ENCODE results near the gene SCNN1A. TPM values are rescaled to one million over a fixed set of nuclear protein-coding genes. Genes with fewer than 3 reads are reported as not detected.

The SCNN1A gene
- total and polyA plus RNA-seq, 8 donors, result 16.6 to 486 (median 166) TPM

DNA sequence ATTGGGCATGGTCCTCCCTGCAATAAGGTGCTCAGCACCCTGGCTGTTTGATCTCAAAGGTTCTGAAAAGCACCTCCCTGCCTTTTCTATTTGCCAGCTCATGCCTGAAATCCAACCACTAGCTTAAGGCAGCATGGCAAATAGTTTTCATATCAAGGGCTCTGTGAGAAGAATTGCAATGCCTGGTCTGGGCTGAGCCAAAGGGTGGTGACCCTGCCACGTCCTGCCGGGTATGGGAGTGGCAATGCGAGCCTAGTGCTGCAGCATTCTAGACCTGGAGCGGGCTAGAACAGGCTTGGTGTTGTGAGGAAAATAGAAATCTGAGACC lies 2.3 kb upstream of the SCNN1A start:
- H3K27me3 ChIP-seq, result no peaks in the 10 kb centered on the region
- WGBS, 5 donors, result 22 to 52% (median 42%) methylated on average over 4 of the region's 4 CpGs
- peak; percentile 83 to 88 for DNase-seq
- H3K9me3 ChIP-seq, result no peaks in the 10 kb centered on the region
- intact Hi-C loops (cut with DNase I; ENCODE audit: low total_unique reads), result no loop called here
- H3K4me1 ChIP-seq, result peaks cover 39 to 60% (median 47%) of the 10 kb centered on the region in 4 donors
- H3K36me3 ChIP-seq, result no peaks in the 10 kb centered on the region
- H3K4me3 ChIP-seq, result no peak overlapping the region
- TF ChIP-seq POLR2A (IDR thresholded peaks at IDR 0.05) (peak in 2 of 4 donors; percentile 56 to 77), POLR2AphosphoS5 (IDR thresholded peaks at IDR 0.05) (peak in 2 of 3 donors; percentile 92 to 93), EP300 (IDR thresholded peaks at IDR 0.05) (no peak)
- TF ChIP-seq, protein P1, sequence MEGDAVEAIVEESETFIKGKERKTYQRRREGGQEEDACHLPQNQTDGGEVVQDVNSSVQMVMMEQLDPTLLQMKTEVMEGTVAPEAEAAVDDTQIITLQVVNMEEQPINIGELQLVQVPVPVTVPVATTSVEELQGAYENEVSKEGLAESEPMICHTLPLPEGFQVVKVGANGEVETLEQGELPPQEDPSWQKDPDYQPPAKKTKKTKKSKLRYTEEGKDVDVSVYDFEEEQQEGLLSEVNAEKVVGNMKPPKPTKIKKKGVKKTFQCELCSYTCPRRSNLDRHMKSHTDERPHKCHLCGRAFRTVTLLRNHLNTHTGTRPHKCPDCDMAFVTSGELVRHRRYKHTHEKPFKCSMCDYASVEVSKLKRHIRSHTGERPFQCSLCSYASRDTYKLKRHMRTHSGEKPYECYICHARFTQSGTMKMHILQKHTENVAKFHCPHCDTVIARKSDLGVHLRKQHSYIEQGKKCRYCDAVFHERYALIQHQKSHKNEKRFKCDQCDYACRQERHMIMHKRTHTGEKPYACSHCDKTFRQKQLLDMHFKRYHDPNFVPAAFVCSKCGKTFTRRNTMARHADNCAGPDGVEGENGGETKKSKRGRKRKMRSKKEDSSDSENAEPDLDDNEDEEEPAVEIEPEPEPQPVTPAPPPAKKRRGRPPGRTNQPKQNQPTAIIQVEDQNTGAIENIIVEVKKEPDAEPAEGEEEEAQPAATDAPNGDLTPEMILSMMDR (IDR thresholded peaks at IDR 0.05), result peak in 1 of 7 experiments; percentile 7
- peak overlapping the region; percentile 89 to 96 (median 95) for H3K27ac ChIP-seq

DNA sequence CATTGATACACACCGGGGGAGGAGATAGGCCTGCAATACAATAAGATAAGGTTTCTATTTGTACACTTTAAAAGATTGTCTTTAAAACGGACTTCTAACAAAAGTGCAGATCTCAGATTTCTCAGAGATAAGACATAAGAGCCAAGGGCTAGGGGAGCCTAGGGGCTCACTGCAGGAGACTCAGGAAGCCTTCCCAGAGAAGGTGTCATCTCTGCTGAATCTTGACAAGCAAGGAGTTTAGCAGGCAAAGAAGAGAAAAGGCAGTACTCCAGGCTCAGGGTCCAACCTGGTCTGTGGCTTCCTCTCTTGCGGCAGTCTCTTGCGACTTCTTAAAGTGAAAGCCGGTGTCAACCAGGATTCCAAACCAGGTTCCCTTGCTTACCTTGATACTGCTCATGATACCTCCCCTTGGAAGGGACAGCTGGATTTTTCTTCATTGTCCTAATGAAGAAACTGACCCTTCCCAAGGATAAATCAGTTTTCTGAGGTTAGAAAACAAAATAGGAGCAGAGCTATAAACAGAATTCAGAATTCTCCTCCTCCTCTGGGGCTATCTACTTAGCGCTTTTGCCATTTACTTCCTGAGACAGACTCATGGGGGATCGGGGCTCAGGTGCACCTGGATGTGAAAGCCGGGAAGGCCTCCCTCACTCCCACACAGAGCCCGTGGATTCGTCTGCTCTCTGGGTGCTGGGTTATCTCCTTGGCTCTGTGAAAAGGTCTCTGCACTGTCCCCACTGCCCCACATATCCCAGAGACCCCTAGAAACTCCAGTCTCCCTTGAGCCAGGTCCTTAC lies 1.7 kb upstream of the SCNN1A start:
- peak overlapping the region in 3 of 4 donors; percentile 5 to 52 (median 5) for H3K4me3 ChIP-seq
- peak overlapping the region; percentile 89 to 96 (median 95) for H3K27ac ChIP-seq
- H3K36me3 ChIP-seq, result no peaks in the 10 kb centered on the region
- 30 to 56% (median 33%) methylated on average over 10 of the region's 10 CpGs for WGBS, 5 donors
- TF ChIP-seq POLR2AphosphoS5 (IDR thresholded peaks at IDR 0.05), result peak in 1 of 3 donors; percentile 27
- no peak for TF ChIP-seq EP300 (IDR thresholded peaks at IDR 0.05)
- no peak for TF ChIP-seq POLR2A (IDR thresholded peaks at IDR 0.05)
- no peaks in the 10 kb centered on the region for H3K9me3 ChIP-seq
- DNase-seq, result peak in 1 of 2 donors; percentile 24
- intact Hi-C loops (cut with DNase I; ENCODE audit: low total_unique reads), result no loop called here
- no peaks in the 10 kb centered on the region for H3K27me3 ChIP-seq
- H3K4me1 ChIP-seq, result peaks cover 41 to 65% (median 51%) of the 10 kb centered on the region in 4 donors

DNA sequence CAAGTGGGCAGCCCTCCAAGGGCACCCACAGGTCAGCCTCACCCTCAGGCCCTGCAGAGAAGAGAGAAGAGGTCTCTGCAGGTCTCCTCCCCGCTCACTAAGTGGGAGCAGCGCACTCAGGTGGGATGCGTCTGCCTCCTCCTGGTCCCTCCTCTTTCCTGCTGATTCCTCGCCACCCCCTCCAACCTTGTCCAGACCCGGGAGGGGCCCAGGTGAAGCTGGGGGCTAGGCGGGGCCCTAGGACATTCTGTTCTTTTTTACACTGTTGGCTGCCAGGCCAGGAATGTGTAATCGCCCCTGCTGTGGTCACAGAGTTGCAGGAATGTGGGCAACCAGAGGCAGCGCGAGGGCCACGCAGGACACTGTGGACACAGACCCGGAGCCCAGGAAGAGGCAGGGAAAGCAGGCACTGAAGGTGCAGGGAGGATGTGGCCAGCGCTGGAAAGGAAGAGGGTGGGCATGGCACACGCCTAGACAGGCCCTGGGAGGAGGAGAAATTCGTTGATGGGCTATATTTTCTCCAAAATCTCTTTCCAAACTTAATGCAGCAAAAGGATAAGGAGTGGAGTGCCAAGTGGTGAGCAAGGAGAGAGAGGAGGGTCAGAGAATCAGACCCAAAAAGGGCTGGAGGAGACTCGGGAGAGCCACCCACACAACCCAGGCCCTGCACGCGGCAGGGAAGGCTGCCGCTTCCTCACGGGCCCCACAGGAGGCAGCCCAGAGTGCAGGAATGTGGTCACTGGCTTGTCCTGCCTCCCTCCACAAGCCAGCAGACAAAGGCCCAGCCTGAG lies 911 bp upstream of the SCNN1A start:
- 21 to 38% (median 28%) methylated on average over 17 to 19 of the region's 19 CpGs for WGBS, 5 donors
- Histone ChIP-seq H3K9me3 (no peaks in the 10 kb centered on the region), H3K4me3 (peak overlapping the region; percentile 13 to 52 (median 37)), H3K27ac (peak overlapping the region; percentile 89 to 96 (median 95)), H3K36me3 (no peaks in the 10 kb centered on the region), H3K27me3 (no peaks in the 10 kb centered on the region), H3K4me1 (peaks cover 45 to 71% (median 57%) of the 10 kb centered on the region in 4 donors)
- peak; percentile 60 for TF ChIP-seq EP300 (IDR thresholded peaks at IDR 0.05)
- peak in 1 of 4 donors; percentile 62 for TF ChIP-seq POLR2A (IDR thresholded peaks at IDR 0.05)
- TF ChIP-seq, protein P1 (IDR thresholded peaks at IDR 0.05), result peak in 3 of 7 experiments; percentile 24 to 36 (median 30)
- peak; percentile 39 to 92 (median 91) for TF ChIP-seq POLR2AphosphoS5 (IDR thresholded peaks at IDR 0.05)
- intact Hi-C loops (cut with DNase I; ENCODE audit: low total_unique reads), result no loop called here
- DNase-seq, result peak; percentile 80 to 92

DNA sequence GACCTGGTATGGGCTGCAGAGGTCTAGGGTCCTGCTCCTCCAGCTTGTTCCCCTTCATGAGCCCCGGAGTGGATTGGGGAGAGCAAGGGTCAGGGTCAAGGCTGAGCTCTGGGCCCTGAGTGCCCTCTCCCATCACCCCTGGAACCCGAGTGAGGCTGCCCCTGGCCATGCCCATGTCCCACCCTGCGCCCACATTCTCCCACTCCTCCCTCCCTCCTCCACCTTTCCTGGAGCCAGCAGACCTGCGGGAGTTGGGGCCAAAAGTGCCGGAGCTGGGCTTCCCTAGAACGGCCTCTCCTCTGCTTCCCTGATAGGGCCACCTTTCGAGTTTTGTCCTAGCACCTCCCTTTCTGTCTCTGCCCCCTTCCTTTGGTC lies 590 bp downstream of the SCNN1A start:
- no peaks in the 10 kb centered on the region for H3K36me3 ChIP-seq
- WGBS, 5 donors, result 30 to 65% (median 49%) methylated on average over 7 of the region's 7 CpGs
- TF ChIP-seq EP300 (IDR thresholded peaks at IDR 0.05), result no peak
- no peak for TF ChIP-seq POLR2A (IDR thresholded peaks at IDR 0.05)
- TF ChIP-seq, protein P1 (IDR thresholded peaks at IDR 0.05), result no peak
- no peak for TF ChIP-seq POLR2AphosphoS5 (IDR thresholded peaks at IDR 0.05)
- no peaks in the 10 kb centered on the region for H3K27me3 ChIP-seq
- intact Hi-C loops (cut with DNase I; ENCODE audit: low total_unique reads), result no loop called here
- peak overlapping the region; percentile 37 to 52 (median 49) for H3K4me3 ChIP-seq
- peaks cover 53 to 75% (median 64%) of the 10 kb centered on the region in 4 donors for H3K4me1 ChIP-seq
- DNase-seq, result no peak
- peak overlapping the region; percentile 89 to 96 (median 95) for H3K27ac ChIP-seq
- H3K9me3 ChIP-seq, result no peaks in the 10 kb centered on the region
